HG02870 (cell line): Measurements from ENCODE around the gene HERC4.
"Not testable (repeated sequence)": the region's sequence is repeated elsewhere in the genome, so short reads cannot be mapped to it uniquely, and the experiment has no call there.

Experiments used
- ATAC-seq: cut with Tn5 transposase; IDR thresholded peaks from one replicate; pipeline ENCODE4 v1.9.1; 2021; ENCODE audit warnings: mild to moderate bottlenecking, moderate library complexity; ENCODE audit not compliant: unreplicated experiment

HERC4 gene

DNA sequence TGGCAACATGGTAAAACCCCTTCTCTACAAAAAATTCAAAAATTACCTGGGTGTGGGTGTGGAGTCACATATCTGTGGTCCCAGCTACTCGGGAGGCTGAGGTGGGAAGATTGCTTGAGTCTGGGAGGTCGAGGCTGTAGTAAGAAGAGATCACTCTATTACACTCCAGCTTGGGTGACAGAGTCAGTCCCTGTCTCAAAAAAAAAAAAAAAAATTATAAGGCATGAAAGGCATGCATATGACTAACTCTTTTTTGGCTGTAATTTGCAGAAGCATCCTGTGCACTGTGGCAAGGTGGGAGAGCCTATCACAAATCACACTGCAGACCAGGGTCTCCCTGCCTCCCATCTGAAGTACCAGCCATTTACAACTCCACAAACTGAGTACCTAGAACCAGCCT is 20.1 kb upstream of the HERC4 start:
- ATAC-seq = no peak

DNA sequence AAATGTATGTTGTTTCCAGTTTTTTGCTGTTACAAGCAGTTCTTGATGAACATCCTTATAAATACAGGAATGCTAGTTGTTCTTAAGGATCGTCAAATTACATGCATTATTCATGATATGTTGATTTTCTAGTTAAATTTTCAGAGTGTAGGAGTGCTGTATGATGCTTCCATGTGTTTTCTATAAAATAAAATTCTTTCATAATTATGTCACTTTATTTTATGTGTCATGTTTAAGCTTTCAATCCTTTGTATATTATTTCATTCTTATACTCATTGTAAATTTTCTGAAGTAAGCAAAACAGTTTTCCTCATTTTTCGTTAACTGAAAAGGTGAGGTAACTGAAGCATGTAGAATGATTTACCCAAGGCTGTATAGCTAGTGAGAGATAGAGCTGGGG is 17.4 kb upstream of the HERC4 start:
- no peak for ATAC-seq

- ATAC-seq = no peak
Observed at GRCh38 chr10:68090586-68090985, 15.5 kb upstream of the HERC4 start.

GRCh38 chr10:68088740-68089139 is 13.7 kb upstream of the HERC4 start:
- no peak for ATAC-seq

DNA sequence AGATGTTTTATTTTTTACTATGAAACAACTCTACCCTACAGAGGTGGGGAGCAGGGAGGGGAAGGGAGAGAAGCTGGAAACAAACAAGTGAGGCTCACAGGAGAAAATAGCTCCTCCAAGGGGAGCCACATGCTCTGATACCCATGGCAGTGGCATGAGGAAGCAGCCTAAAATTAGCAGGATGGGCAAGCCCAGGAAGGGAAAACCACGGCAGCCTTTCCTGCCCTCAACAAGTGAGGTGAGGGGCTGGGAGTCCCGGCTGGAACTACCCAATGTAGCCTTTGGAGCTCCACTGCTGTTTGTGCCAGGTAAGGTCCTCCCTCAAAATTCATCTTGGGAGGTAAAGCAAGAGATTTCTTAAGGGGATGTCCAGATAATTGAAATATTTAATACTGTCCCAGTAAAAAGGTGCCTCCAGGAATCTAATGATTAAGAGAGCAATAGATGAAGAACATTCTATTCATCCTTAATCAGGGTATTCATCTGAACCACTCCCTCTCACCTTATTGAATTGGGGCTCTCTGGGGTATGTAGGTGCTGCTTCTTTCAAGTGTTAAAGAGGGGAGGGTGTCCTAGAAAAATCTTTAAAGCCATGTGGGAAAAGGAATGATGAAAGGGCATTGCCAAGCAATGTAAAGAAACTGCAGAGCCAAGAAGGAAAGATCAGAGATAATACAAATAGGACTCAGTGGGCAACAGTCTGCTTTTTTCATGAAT is 12.8 kb upstream of the HERC4 start:
- ATAC-seq = no peak

DNA sequence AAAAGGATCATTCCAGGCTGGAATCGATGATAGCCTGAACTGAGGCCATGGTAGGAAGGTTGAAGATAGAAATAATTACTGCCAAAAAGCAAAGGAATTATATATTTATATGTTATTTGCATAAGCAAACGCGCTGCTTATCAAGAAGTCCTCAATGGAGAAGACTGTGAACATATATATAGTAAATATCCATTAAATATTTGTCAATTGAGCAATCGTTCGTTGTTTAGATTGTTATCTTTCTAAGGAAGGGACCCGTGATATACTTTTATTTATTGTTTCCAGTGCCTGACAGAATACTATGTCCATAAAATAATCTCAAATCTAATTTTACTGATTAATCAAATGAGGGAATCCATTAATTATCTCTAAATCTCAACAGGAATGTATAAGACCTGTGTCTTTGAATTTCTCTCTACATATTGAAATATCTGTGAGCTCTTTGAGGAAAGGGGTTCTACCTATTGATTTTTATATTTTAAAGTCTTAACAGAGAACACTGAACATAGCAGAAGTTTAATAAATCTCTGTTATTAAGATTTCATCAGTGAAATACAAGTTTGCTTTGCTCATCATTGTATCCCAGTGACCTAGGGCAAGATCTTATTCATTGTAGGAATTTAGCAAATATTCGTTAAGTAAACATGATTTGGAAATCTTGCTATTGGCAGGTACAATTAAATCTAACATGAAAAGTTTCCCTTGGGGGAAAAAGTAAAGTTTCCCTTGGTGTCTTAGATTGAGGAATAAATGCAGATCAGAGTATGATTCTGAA is 12.0 kb upstream of the HERC4 start:
- no peak for ATAC-seq

GRCh38 chr10:68086011-68086410 is 10.9 kb upstream of the HERC4 start:
- ATAC-seq = no peak

- ATAC-seq = no peak
Observed at GRCh38 chr10:68084469-68084868, 9.4 kb upstream of the HERC4 start.

- no peak for ATAC-seq
Observed at GRCh38 chr10:68083953-68084352, 8.9 kb upstream of the HERC4 start.

GRCh38 chr10:68082872-68083271 is 7.8 kb upstream of the HERC4 start:
- no peak for ATAC-seq

DNA sequence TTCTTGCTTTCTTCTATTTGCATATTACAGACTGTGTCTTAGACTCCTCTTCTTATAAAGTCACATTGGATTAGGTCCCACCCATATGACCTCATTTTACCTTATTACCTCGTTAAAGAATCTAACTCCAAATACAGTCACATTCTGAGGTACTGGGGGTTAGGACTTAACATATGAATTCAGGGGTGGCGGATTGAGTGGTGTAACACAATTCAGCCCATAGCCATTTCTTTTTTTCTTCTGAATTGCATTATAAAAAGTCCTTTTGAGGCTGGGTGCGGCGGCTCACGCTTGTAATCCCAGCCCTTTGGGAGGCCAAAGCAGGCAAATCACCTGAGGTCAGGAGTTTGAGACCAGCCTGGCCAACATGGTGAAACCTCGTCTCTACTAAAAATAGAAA is 6.8 kb upstream of the HERC4 start:
- ATAC-seq = no peak

- no peak for ATAC-seq
Observed at GRCh38 chr10:68080853-68081431, 5.9 kb upstream of the HERC4 start.

GRCh38 chr10:68079434-68079833 is 4.4 kb upstream of the HERC4 start:
- no peak for ATAC-seq

- ATAC-seq = no peak
Observed at GRCh38 chr10:68077026-68077425, 1.9 kb upstream of the HERC4 start.

DNA sequence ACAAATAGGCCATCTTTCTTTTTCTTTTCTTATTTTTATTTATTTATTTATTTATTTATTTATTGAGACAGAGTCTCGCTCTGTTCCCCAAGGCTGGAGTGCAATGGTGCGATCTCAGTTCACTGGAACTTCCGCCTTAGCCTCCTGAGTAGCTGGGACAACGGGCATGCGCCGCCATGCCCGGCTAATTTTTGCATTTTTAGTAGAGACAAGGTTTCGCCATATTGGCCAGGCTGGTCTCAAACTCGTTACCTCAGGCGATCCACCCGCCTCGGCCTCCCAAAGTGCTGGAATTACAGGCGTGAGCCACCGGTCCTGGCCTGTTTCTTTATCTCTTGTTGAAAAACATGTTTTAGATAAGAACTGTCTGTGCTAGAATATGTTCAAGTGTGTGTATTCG is 998 bp upstream of the HERC4 start:
- not testable (repeated sequence) for ATAC-seq

DNA sequence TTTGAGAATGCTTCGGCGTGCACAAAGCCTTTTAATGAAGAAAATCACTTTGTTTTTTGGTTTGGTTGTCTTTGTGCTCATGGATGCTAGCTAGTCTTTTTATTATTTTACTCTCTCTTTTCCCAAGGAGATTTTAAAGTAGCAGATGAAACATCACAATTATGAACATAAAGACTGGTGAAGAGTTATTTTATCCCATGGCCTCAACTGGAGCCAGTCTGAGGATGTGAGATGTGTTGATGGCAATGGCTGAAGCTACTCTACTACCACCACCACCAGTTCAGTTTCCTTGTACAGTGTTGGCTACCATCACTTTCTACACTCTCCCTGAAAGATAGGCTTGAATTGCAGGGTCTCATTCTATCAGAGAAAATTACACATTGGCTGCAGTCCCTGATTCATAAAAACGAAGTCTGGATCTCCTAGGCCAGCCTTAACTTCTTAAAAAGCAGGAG is 494 bp upstream of the HERC4 start:
- ATAC-seq = no peak

DNA sequence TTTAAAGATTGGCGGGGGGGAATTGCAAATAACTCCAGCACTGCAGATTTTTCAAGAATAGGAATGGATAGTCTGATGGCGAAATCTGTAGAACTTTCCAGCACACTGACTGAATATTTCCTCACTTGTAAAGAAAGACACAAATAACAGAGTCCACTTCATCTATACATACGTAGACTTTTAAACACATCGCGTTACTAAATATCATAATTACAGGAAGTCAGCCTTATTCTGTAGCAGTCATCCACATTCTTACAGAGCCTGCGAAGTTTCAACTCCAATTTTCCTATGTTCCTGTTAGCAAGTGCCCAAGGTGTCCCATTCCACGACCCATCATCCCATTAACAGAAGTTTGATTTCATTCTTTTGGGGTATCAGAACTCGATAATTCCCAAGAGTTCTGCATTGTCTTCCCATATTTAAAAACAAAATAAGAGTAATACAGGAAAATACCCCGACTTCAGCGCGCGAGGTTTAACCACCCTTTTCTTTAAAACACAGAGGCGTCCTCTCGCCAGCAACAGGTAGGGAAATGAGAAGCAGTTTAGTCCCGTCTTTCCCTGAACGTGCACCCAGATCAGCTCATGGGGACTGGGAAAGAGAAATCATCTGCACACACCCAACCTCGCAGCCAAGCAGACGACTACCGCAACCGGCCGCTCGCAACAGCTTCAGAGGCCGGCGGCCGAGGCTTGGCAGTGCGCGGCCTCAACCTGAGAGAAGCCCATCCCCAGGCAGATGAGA is 880 bp downstream of the HERC4 start:
- ATAC-seq = no peak

- no peak for ATAC-seq
Observed at GRCh38 chr10:68073631-68074030, 1.5 kb downstream of the HERC4 start.

GRCh38 chr10:68067508-68067907 is 7.6 kb downstream of the HERC4 start:
- no peak for ATAC-seq

DNA sequence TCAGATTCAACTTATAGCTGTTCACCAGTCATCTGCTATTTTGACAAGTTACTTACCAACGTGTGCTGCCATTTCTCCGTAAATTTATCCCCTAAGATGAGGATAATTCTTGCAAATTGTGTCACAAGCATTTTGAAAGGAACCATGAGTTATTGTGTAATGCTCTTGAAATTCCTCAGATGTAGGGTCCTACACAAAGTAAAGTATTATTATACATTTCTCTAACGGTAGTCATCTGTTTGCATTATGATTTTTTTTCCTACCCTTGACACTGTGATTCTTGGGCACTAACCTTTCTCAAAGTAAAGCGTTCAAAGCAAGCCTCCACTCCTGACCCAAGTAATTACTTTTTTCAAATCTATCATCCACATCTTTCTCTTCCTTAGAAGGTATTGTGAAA is 8.1 kb downstream of the HERC4 start:
- no peak for ATAC-seq

DNA sequence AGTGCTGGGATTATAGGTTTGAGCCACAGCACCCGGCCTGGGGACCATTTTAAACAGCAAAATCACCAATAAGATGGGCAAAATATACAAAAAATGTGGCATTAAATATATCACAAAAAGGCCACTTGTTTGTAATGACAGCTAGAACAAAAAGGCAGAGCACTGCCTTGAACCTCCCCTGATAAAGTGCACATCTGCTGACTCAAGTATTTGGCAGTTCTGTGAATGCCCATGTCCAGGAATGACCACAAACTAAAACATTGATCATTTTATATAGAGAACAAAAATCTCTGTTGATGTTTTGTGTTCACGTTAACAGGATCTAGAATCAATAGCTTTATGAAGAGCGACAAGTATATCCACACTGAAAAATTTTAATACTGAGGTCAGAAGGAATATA is 21.5 kb downstream of the HERC4 start:
- ATAC-seq = no peak
